Measurements from ENCODE around the gene SBNO2. TPM values are rescaled to one million over a fixed set of nuclear protein-coding genes. Genes with fewer than 3 reads are reported as not detected.

Gene SBNO2
- total RNA-seq, 1 experiment from 2014 or later = 46.3 TPM

GRCh38 chr19:1082928-1083816 lies 90.9 kb downstream of the SBNO2 start:
- peaks cover 3 to 9% of the 10 kb centered on the region in 2 experiments; a peak in 2 of 4 replicates for H3K4me1 Mint-ChIP-seq
- Histone ChIP-seq H3K79me2 (ENCODE audit: insufficient read depth, low read length) (no peaks in the 10 kb centered on the region), H3K27me3 (ENCODE audit: insufficient read depth, low read length) (no peaks in the 10 kb centered on the region), H2BK20ac (ENCODE audit: low read depth, low read length, poor library complexity, severe bottlenecking) (no peak overlapping the region), H2BK5ac (ENCODE audit: insufficient read length, low read length) (no peak overlapping the region), H3K4me2 (ENCODE audit: insufficient read depth, insufficient read length, low read length) (no peak overlapping the region), H2AFZ (ENCODE audit: low read length) (no peak overlapping the region), H2BK120ac (ENCODE audit: low read depth, low read length, poor library complexity, severe bottlenecking) (no peak overlapping the region), H4K5ac (ENCODE audit: insufficient read length, low read depth, low read length) (no peak overlapping the region), H4K91ac (ENCODE audit: insufficient read length, low read depth, low read length) (no peak overlapping the region), H3K9me3 (ENCODE audit: control insufficient read depth, low read depth, low read length) (no peaks in the 10 kb centered on the region), H3K56ac (ENCODE audit: insufficient read length, low read depth, low read length) (no peak overlapping the region), H2BK15ac (ENCODE audit: low read depth, low read length) (no peak overlapping the region), H3T11ph (ENCODE audit: low read length) (no peak overlapping the region), H3K9ac (ENCODE audit: extremely low read depth, insufficient read length, low read length) (no peak overlapping the region), H3K4me1 (ENCODE audit: insufficient read depth, low read length) (no peaks in the 10 kb centered on the region), H3K4ac (ENCODE audit: low read depth, low read length) (no peak overlapping the region), H2AK5ac (ENCODE audit: insufficient read length, low read length) (no peak overlapping the region), H3K23ac (ENCODE audit: insufficient read length, low read depth, low read length) (no peak overlapping the region), H3K27ac (ENCODE audit: insufficient read length, low read depth, low read length) (no peak overlapping the region), H2BK12ac (ENCODE audit: insufficient read length, low read depth, low read length) (no peak overlapping the region), H4K8ac (replicated peaks; ENCODE audit: insufficient read length, low read depth, low read length) (no peak overlapping the region), H3K79me1 (ENCODE audit: insufficient read depth, low read depth, low read length, poor library complexity, severe bottlenecking) (no peaks in the 10 kb centered on the region), H3K23me2 (ENCODE audit: insufficient read length, low read depth, low read length, poor library complexity, severe bottlenecking) (no peaks in the 10 kb centered on the region), H4K20me1 (ENCODE audit: control insufficient read depth, insufficient read depth, insufficient read length) (no peaks in the 10 kb centered on the region), H3K14ac (ENCODE audit: insufficient read depth, low read length) (no peak overlapping the region; the same call in 1 of the 2 replicates), H3K18ac (ENCODE audit: insufficient read length, low read depth, low read length) (no peak overlapping the region)
- no peak for TF ChIP-seq CTCF (conservative IDR thresholded peaks at IDR 0.05)
- H3K9me3 Mint-ChIP-seq = no peaks in the 10 kb centered on the region
- WGBS (ENCODE audit: extremely low coverage, insufficient read length, low lambda C conversion rate) = no CpG with 5 or more reads among the region's 59 CpGs
- H3K36me3 Mint-ChIP-seq (ENCODE audit: insufficient read depth in 1 of 3, low read depth in 3 of 3) = peaks cover 14 to 46% (median 40%) of the 10 kb centered on the region in 3 experiments; a peak in 6 of 7 replicates
- peaks cover 1% of the 10 kb centered on the region for H3K27me3 Mint-ChIP-seq (ENCODE audit: low read depth)
- no peak overlapping the region; a peak in 1 of 7 replicates for H3K27ac Mint-ChIP-seq
- peak overlapping the region in 1 of 2 experiments; percentile 73; a peak in 2 of 5 replicates for H3K4me3 Mint-ChIP-seq
- no peak for DNase-seq
